HG03439 (cell line): ENCODE data around the gene KIAA1328.
"Not testable (repeated sequence)": the region's sequence is repeated elsewhere in the genome, so short reads cannot be mapped to it uniquely, and the experiment has no call there.

Experiments
- ATAC-seq: cut with Tn5 transposase; IDR thresholded peaks from one replicate; pipeline ENCODE4 v1.9.1; 2021; ENCODE audit warnings: mild to moderate bottlenecking, moderate library complexity; ENCODE audit not compliant: unreplicated experiment

The KIAA1328 gene

GRCh38 chr18:36885981-36886380 is 57.1 kb downstream of the KIAA1328 start:
- no peak for ATAC-seq

DNA sequence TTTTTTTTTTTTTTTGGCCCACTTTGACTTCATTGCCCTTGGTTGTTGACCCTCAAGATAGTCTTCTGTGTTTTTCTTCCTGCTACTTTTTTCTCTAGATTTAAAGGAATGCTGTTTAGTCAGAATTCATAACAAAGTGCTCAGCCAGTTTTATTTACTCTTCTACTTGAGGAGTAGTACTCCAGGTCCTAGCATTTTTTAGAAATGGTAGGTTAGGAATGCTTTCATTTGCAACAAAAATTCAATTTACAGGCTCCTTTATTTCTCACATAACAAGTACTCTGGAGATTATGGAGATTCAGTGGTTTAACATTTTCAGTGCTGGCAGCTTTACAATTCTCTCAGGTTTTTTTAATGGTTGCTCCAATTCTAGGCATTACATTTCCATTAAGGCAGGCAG is 58.2 kb downstream of the KIAA1328 start:
- no peak for ATAC-seq

DNA sequence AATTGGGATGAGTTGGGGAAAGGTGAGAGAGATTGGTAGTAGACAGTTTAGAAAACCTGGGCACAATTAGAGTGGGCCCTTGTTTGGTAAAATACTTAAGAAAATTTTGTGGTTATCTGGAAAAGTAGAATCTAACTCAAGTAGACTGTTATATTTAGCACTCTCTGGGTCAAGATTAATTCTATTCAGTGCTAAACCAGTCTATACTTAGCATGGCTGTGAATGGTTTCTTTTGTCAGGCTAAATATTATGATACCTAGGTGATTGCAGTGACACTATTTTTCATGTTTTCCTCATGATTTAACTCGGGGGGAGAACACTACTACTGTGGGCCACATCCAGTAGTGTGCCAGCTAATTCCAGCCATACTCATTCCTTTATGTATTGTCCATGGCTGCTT is 58.9 kb downstream of the KIAA1328 start:
- no peak for ATAC-seq

- no peak for ATAC-seq
These were observed 59.9 kb downstream of the KIAA1328 start for GRCh38 chr18:36888778-36889177.

GRCh38 chr18:36889321-36889720 is 60.4 kb downstream of the KIAA1328 start:
- no peak for ATAC-seq

DNA sequence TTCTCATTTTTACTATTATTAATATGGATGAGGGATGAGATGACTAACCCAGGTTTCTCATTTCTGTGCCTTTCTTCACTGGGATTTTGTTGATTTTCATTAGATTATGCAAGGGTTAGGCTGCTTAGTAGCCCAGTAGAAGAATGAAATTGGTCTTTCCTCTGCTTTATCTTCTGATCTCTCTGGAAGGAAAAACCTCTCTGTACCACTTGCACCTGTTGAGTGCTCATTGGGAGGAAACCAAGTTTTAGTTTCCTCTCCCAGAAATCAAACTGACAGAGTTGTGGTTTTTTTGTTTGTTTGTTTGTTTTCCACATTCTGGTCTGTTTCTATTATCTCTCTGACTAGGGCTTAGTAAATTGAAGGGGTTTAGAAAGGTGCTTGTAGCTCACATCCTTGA is 60.8 kb downstream of the KIAA1328 start:
- ATAC-seq, result no peak

DNA sequence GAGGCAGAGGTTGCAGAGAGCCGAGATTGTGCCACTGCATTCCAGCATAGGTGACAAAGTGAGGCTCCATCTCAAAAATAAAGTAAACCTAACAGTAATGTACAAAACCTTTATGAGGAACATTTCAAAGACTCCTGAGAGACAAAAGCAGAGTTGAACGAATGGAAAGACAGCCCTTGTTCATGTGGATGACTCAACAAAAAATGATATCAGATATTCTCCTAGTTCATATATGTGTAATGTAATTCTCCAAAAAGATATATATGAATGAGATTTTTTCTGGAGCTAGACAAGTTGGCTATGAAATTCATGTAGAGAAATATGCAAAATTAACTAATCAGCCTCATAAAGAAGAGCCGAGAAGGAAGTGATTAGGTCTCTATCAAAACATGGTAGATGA is 61.7 kb downstream of the KIAA1328 start:
- no peak for ATAC-seq

DNA sequence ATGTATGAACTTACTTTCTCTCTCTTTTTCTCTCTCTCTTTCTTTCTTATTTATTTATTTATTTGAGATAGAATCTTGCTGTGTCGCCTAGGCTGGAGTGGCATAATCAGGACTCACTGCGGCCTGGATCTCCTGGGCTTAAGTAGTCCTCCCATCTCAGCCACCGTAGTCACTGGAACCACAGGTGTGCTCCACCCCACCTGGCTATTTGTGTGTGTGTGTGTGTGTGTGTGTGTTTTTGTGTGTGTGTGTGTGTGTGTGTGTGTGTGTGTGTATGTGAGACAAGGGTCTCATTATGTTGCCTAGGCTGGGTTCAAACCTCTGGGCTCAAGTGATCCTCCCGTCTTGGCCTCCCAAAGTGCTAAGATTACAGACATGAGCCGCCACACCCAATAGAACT is 64.3 kb downstream of the KIAA1328 start:
- ATAC-seq, result no peak

GRCh38 chr18:36895606-36896005 is 66.7 kb downstream of the KIAA1328 start:
- no peak for ATAC-seq

GRCh38 chr18:36897253-36897652 is 68.3 kb downstream of the KIAA1328 start:
- no peak for ATAC-seq

- ATAC-seq, result no peak
These were observed 70.4 kb downstream of the KIAA1328 start for GRCh38 chr18:36899289-36899688.

- ATAC-seq, result no peak
These were observed 71.5 kb downstream of the KIAA1328 start for GRCh38 chr18:36900466-36900865.

GRCh38 chr18:36901277-36901701 is 72.4 kb downstream of the KIAA1328 start:
- ATAC-seq, result no peak

- no peak for ATAC-seq
These were observed 74.4 kb downstream of the KIAA1328 start for GRCh38 chr18:36903215-36903928.

DNA sequence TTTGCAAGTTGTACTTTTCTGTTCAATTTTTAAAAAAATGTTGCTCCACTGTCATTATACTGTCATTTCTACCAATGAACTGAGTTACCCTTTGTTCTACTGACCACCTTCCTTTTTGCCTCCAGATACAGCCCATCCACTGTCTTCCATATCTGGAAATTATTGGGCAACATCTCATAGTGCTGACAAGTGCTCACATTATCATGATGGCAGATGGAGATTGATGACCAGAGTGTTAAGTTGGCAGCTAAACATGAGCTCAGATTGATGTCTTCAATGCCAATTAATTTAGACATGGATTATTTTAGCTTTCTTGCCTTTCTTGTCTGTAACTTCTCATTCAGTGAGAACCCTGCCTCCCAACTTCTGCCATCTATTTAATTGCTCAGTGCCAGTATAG is 76.6 kb downstream of the KIAA1328 start:
- no peak for ATAC-seq

GRCh38 chr18:36909282-36909681 is 80.4 kb downstream of the KIAA1328 start:
- ATAC-seq, result not testable (repeated sequence)

DNA sequence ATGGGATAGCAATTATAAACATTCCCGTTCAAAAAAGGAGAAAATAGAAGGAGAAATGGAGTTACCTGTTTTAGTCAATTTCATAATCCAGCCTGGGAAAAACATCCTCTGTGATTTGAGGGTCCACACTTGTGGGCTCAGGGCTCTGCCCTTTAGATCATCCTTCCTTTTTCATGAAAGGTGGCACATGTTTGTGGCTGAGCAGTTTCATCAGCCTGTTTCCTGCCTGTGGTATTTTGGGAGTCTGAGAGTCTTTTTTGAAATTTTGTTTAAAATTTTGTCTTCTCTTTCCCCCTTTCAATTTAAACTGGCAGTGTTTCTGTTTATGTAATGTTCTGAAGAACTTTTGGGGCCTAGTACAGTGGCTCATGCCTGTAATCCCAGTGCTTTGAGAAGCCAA is 84.0 kb downstream of the KIAA1328 start:
- no peak for ATAC-seq

GRCh38 chr18:36917907-36918306 is 89.0 kb downstream of the KIAA1328 start:
- no peak for ATAC-seq

DNA sequence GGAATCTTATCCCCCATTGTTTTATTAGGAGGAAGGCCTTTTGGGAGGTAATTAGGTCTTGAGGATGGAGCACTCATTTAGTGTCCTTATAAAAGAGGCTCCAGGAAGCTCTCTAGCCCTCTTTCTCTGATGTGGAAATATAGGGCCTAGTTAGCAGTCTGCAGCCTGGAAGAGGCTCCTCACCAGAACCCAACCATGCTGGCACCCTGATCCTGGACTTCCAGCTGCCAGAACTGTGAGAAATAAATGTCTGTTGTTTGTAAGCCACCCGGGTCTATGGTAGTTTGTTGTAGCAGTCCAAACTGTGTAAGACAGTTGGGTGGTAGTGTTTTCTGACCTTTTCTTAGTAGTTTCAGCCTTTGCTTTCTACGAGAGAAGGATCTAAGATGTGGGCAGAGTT is 100.7 kb downstream of the KIAA1328 start:
- no peak for ATAC-seq

GRCh38 chr18:36931106-36931505 is 102.2 kb downstream of the KIAA1328 start:
- no peak for ATAC-seq

DNA sequence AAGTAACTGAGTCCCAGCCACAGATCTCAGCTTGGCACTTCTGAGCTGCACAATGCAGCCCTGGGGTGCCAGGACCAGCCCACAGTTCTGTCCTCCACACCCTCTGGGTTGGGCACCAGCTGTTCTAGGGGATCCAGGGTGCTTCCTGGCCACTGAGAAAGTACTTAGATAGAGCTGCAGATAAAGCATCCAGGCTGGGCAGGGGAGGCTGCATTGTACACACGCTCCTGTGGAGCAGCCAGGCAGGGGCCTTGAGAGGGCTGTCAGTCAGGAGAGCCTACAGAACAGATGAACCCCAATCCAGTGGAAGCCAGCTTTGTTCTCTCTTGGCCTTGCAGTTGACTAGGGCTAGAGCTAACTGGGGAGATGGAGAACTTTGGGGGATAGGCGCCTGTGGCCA is 104.6 kb downstream of the KIAA1328 start:
- ATAC-seq, result no peak

- ATAC-seq, result no peak
These were observed 106.0 kb downstream of the KIAA1328 start for GRCh38 chr18:36934884-36935283.

DNA sequence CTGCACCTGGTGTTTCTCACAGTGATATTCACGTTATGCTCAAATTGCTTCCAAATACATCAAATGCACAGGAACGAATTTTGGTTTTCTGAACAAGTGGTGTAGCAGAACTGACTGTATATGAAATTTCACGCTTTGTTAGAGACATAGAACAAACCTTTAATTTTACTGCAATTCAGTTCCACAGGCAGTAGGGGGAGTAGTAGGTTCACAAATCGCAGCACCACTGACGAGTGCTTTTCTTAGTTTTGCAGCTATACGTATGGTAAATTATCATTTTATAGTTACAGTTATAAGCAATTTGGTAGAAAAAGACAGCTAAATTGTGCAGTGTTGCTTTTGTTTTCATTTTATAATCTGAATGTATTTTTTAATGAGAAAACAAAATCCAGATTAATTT is 113.3 kb downstream of the KIAA1328 start:
- peak; percentile 66 for ATAC-seq
